HK-2 (cell line): Measurements from ENCODE around the gene C16orf90.
"Not testable (repeated sequence)": the region's sequence is repeated elsewhere in the genome, so short reads cannot be mapped to it uniquely, and the experiment has no call there.

Source experiments
- DNase-seq: peaks from one replicate; pipeline ENCODE4 v3.0.0-alpha.2; 2018; ENCODE audit not compliant: unreplicated experiment

Gene C16orf90

GRCh38 chr16:3484318-3485096, 10.8 kb downstream of the C16orf90 start:
- DNase-seq, result no peak

DNA sequence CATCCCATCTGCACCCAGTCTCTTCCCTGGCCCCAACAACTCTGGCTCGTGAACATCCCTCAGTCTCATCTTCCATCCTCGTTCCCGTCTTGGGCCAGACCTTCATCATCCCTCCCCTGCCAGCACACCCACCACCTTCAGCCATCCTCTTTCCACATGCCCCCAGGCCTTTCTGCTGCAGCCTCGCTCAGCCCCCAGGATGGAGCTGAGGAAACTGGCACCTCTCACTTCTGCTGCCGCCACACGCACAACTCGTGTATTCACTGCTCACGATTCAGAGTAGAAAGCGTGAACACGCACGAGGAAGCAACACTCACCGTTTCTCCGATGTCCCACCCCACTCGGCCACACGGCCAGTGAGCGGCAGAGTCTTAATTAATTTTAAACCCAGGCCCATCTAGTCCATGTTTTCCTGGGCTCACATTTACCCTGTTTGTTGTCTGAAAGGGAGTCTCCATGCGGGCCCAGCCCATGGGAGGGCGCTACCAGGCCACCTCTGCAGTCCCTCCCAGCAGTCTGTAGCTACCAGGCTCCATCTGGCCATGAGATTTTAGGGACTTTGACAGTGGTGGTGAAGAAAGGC, 12.5 kb downstream of the C16orf90 start:
- DNase-seq, result no peak

GRCh38 chr16:3481696-3482658, 13.3 kb downstream of the C16orf90 start:
- no peak for DNase-seq

- DNase-seq, result no peak
These were observed 14.2 kb downstream of the C16orf90 start for GRCh38 chr16:3480901-3481695.

- DNase-seq, result no peak
These were observed 15.6 kb downstream of the C16orf90 start for GRCh38 chr16:3479654-3480216.

GRCh38 chr16:3478242-3478925, 16.9 kb downstream of the C16orf90 start:
- no peak for DNase-seq

DNA sequence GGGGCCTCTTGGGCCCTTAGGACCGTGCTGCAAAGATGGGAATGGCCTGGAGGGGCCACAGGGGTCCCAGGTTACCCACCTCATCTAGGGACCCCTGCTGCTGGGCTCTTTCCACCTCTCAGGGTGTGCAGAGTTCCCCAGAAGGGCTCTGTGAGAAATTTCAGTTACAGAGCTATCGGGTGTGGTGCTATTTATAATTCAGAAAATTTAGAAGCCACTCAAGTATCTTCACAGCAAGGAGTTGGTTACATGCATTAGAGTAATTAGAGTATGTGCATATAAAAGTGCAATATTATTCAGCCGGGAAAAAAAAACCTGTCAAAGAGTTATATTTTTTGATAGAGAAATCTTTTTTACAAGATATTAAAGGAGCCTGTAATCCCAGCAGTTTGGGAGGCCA, 18.9 kb downstream of the C16orf90 start:
- no peak for DNase-seq

DNA sequence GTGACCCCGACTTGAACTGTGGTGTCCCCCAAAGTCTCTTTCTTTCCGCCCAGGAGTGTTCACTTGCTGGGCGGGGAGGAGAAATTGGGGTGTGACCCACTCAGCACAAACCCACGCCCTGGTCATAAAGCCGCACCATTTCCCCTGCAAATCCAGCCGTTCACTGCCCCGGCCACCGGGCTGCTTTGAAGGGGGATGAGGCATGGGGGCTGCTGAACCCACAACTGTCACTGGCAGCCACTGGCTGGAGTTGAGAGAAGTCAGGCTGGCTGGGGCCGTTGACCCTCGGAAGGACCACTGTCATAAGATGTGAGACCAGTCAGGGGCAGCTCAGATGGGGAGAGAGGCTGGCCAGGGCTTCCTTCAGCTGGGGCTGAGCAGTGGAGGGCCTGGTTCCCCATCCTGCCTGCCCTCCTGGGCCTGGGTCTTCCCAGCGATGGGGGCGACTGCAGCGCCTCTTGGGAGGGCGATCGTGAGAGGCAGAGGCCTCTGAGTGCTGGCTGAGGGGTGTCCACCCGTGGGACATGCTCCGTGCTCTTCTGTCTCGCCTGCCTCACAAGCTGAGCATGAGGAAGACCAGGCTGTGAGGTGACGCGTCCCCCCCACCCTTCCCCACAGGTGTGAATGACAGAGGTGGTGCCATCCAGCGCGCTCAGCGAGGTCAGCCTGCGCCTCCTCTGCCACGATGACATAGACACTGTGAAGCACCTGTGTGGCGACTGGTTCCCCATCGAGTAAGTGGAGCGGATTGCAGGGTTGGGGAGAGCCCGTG, 19.5 kb downstream of the C16orf90 start:
- no peak for DNase-seq

DNA sequence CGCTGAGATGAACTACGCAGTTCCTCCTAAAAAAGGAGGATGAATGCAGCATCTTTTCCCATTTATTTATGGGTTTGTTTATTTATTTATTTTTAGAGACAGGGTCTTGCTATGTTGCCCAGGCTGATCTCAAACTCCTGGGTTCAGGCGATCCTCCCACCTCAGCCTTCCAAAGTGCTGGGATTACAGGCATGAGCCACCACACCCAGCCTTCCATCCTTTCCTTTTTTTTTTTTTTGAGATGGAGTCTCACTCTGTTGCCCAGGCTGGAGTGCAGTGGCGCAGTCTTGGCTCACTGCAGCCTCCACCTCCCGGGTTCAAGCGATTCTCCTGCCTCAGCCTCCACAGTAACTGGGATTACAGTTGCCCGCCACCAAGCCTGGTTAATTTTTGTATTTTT, 20.4 kb downstream of the C16orf90 start:
- not testable (repeated sequence) for DNase-seq

DNA sequence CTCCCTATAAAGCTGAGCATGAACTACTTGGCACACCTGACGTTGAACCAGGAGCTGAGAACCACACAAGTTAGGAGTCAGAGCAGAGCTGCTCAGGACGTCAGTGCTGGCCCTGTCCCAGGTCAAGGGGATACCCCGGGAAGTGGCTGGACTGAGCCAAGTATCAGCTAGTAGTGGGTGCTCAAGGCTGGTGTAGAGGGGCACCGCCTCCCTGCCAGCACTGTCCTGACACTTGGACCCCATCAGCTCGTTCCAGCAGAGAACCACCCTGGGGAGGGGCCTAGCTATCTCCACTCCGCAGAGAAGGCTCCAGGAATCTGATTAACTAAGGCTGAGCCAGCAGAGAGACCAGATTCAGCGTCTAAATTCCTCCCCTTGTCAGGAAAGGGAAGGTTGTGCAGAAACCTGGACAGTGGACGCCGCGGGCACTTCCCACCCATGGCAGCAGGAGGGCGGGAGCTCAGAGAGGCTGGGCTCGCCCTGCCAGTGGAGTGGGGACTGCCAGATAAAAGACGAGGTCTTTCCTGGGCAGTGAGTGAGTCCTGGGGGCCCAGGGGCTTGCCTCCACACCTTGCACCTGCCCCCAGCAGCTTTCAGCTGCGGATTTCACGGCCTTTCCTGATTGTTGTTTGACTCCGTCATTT, 21.0 kb downstream of the C16orf90 start:
- DNase-seq, result no peak

GRCh38 chr16:3473596-3473943, 21.7 kb downstream of the C16orf90 start:
- DNase-seq, result not testable (repeated sequence)

GRCh38 chr16:3472878-3473595, 22.3 kb downstream of the C16orf90 start:
- no peak for DNase-seq

- no peak for DNase-seq
These were observed 23.6 kb downstream of the C16orf90 start for GRCh38 chr16:3471518-3472176.

GRCh38 chr16:3470723-3471122, 24.6 kb downstream of the C16orf90 start:
- no peak for DNase-seq

- DNase-seq, result no peak
These were observed 25.6 kb downstream of the C16orf90 start for GRCh38 chr16:3469736-3470135.

- no peak for DNase-seq
These were observed 26.8 kb downstream of the C16orf90 start for GRCh38 chr16:3468501-3468900.

GRCh38 chr16:3467921-3468320, 27.4 kb downstream of the C16orf90 start:
- DNase-seq, result no peak

- no peak for DNase-seq
These were observed 28.1 kb downstream of the C16orf90 start for GRCh38 chr16:3467182-3467581.
